Measurements from ENCODE around the gene TEKT2.

Gene TEKT2

GRCh38 chr1:36122062-36123030 lies 38.5 kb downstream of the TEKT2 start:
- no peak for DNase-seq (ENCODE audit: extremely low read depth, insufficient read length)

GRCh38 chr1:36123356-36123755 lies 39.5 kb downstream of the TEKT2 start:
- Histone ChIP-seq H3K4me3 (replicated peaks; ENCODE audit: low read depth, low read length) (no peak overlapping the region), H3K36me3 (ENCODE audit: control insufficient read depth, insufficient read depth, low read length) (no peaks in the 10 kb centered on the region), H3K27me3 (replicated peaks; ENCODE audit: control insufficient read depth, insufficient read depth, low read length) (no peaks in the 10 kb centered on the region)
- TF ChIP-seq CTCF (IDR thresholded peaks at IDR 0.05; ENCODE audit: insufficient read depth, low read length, poor library complexity, severe bottlenecking): no peak
- DNase-seq (ENCODE audit: extremely low read depth, insufficient read length): no peak

More at GRCh38 chr1:36122062-36123030, 38.5 kb downstream of the TEKT2 start:
- Histone ChIP-seq H3K27me3 (replicated peaks; ENCODE audit: control insufficient read depth, insufficient read depth, low read length) (no peaks in the 10 kb centered on the region), H3K4me3 (replicated peaks; ENCODE audit: low read depth, low read length) (no peak overlapping the region), H3K36me3 (ENCODE audit: control insufficient read depth, insufficient read depth, low read length) (no peaks in the 10 kb centered on the region)
- no peak for TF ChIP-seq CTCF (IDR thresholded peaks at IDR 0.05; ENCODE audit: insufficient read depth, low read length, poor library complexity, severe bottlenecking)

- H3K36me3 ChIP-seq (ENCODE audit: control insufficient read depth, insufficient read depth, low read length): no peaks in the 10 kb centered on the region
- no peak for DNase-seq (ENCODE audit: extremely low read depth, insufficient read length)
- no peak overlapping the region for H3K4me3 ChIP-seq (replicated peaks; ENCODE audit: low read depth, low read length)
- TF ChIP-seq CTCF (IDR thresholded peaks at IDR 0.05; ENCODE audit: insufficient read depth, low read length, poor library complexity, severe bottlenecking): no peak
- H3K27me3 ChIP-seq (replicated peaks; ENCODE audit: control insufficient read depth, insufficient read depth, low read length): no peaks in the 10 kb centered on the region
These were observed 40.7 kb downstream of the TEKT2 start for GRCh38 chr1:36124404-36125128.

GRCh38 chr1:36125129-36125991 lies 41.5 kb downstream of the TEKT2 start, which contains the start of gene COL8A2:
Gene COL8A2 (minus strand): TSS chr1:36125222. CDS start chr1:36100242, 24,980 bp downstream.
- H3K27me3 ChIP-seq (replicated peaks; ENCODE audit: control insufficient read depth, insufficient read depth, low read length): no peaks in the 10 kb centered on the region
- H3K4me3 ChIP-seq (replicated peaks; ENCODE audit: low read depth, low read length): no peak within 1 kb of the TSS
- DNase-seq (ENCODE audit: extremely low read depth, insufficient read length): no peak
- no peaks in the 10 kb centered on the region for H3K36me3 ChIP-seq (ENCODE audit: control insufficient read depth, insufficient read depth, low read length)
- TF ChIP-seq CTCF (IDR thresholded peaks at IDR 0.05; ENCODE audit: insufficient read depth, low read length, poor library complexity, severe bottlenecking): no peak

GRCh38 chr1:36126005-36126716 lies 42.3 kb downstream of the TEKT2 start:
- Histone ChIP-seq H3K27me3 (replicated peaks; ENCODE audit: control insufficient read depth, insufficient read depth, low read length) (no peaks in the 10 kb centered on the region), H3K36me3 (ENCODE audit: control insufficient read depth, insufficient read depth, low read length) (no peaks in the 10 kb centered on the region), H3K4me3 (replicated peaks; ENCODE audit: low read depth, low read length) (no peak overlapping the region)
- no peak for DNase-seq (ENCODE audit: extremely low read depth, insufficient read length)
- TF ChIP-seq CTCF (IDR thresholded peaks at IDR 0.05; ENCODE audit: insufficient read depth, low read length, poor library complexity, severe bottlenecking): no peak

Measured in GM06990 (cell line).